H1 (cell line): Measurements from ENCODE around the gene ENOX2. TPM values are rescaled to one million over a fixed set of nuclear protein-coding genes. Genes with fewer than 3 reads are reported as not detected.

Experiments
- CTCF ChIA-PET: fragments of 300-600 bp; sonication (Branson Sonifier 250); formaldehyde crosslinking; loops from one replicate; lab custom pipeline; 2021; ENCODE audit not compliant: partially characterized antibody; lab: Charles Lee
- POLR2A ChIA-PET: fragments of 300-600 bp; sonication (Branson Sonifier 250); formaldehyde crosslinking; loops from one replicate; lab custom pipeline; 2021; ENCODE audit warnings: inconsistent platforms; ENCODE audit not compliant: partially characterized antibody; lab: Charles Lee
- DNase-seq, 2 experiments: peaks; one replicate each; pipeline versions ENCODE4 v3.0.0 to v3.0.0-alpha.2; 2010 to 2022; ENCODE audit warnings: low spot score in 2 of 2, low read depth in 1 of 2, mixed read lengths in 1 of 2
- FAIRE-seq: peaks from 2 replicates; lab custom pipeline; 2011; peaks lifted over from hg19 to GRCh38; lab: Jason Lieb, UNC
- H2AFZ ChIP-seq: 2 replicates; pipeline ENCODE4 v1.8.1; 2012; ENCODE audit warnings: low read length, inconsistent platforms
- H2AK5ac ChIP-seq: 2 replicates; pipeline ENCODE4 v1.6.1; 2013; ENCODE audit warnings: low read depth, low read length
- H2BK120ac ChIP-seq: replicated peaks from 2 replicates; pipeline ENCODE3; 2013; ENCODE audit warnings: low read depth, low read length, inconsistent platforms
- H2BK12ac ChIP-seq: 2 replicates; pipeline ENCODE4 v1.6.1; 2013; ENCODE audit warnings: low read depth, low read length
- H2BK15ac ChIP-seq: 2 replicates; pipeline ENCODE4 v1.6.1; 2013; ENCODE audit warnings: low read length
- H2BK20ac ChIP-seq: 2 replicates; pipeline ENCODE4 v1.6.1; 2013; ENCODE audit warnings: low read length
- H2BK5ac ChIP-seq: 2 replicates; pipeline ENCODE4 v1.6.1; 2013; ENCODE audit warnings: low read depth, low read length
- H3K14ac ChIP-seq: 2 replicates; pipeline ENCODE4 v1.6.1; 2013; ENCODE audit warnings: inconsistent platforms; ENCODE audit not compliant: insufficient read length
- H3K18ac ChIP-seq: 2 replicates; pipeline ENCODE4 v1.6.1; 2013; ENCODE audit warnings: low read length; ENCODE audit errors: extremely low read depth
- H3K23ac ChIP-seq: 2 replicates; pipeline ENCODE4 v1.6.1; 2013; ENCODE audit warnings: inconsistent platforms; ENCODE audit not compliant: insufficient read length
- H3K23me2 ChIP-seq: 2 replicates; pipeline ENCODE4 v1.6.1; 2013; ENCODE audit warnings: low read depth, low read length
- H3K27ac ChIP-seq: 2 replicates; pipeline ENCODE4 v1.6.1; 2011; ENCODE audit warnings: low read depth, low read length, inconsistent platforms
- H3K27me3 ChIP-seq, 4 experiments: replicated peaks in 1 of 4; 1 replicate in 1 of 4; 2 replicates in 3 of 4; pipeline versions ENCODE4 v1.6.1 to v1.8.1; 2011 to 2013; ENCODE audit warnings: low read length in 3 of 4, mild to moderate bottlenecking in 3 of 4, inconsistent platforms in 2 of 4, mixed read lengths in 2 of 4, moderate library complexity in 1 of 4; ENCODE audit not compliant: control insufficient read depth in 3 of 4, insufficient read depth in 3 of 4; ENCODE audit errors: extremely low read depth in 1 of 4
- H3K36me3 ChIP-seq, 4 experiments: 2 replicates each; pipeline versions ENCODE4 v1.6.1 to v1.8.1; 2011 to 2013; ENCODE audit warnings: mild to moderate bottlenecking in 4 of 4, low read length in 3 of 4, moderate library complexity in 2 of 4, control low read depth in 1 of 4, inconsistent platforms in 1 of 4; ENCODE audit not compliant: insufficient read depth in 4 of 4, control insufficient read depth in 2 of 4
- H3K4ac ChIP-seq: replicated peaks from 2 replicates; pipeline ENCODE3; 2013; ENCODE audit warnings: low read length, low read depth, mixed read lengths, inconsistent platforms; ENCODE audit not compliant: insufficient read length
- H3K4me1 ChIP-seq, 4 experiments: replicated peaks in 1 of 4; 1 replicate in 1 of 4; 2 replicates in 3 of 4; pipeline versions ENCODE4 v1.6.1 to v1.8.1; 2011 to 2013; ENCODE audit warnings: low read length in 3 of 4, inconsistent platforms in 2 of 4, mixed read lengths in 1 of 4; ENCODE audit not compliant: insufficient read depth in 4 of 4, control insufficient read depth in 3 of 4
- H3K4me2 ChIP-seq, 2 experiments: 2 replicates each; pipeline versions ENCODE4 v1.6.1 to v1.8.1; 2011 to 2013; ENCODE audit warnings: low read depth in 2 of 2, low read length in 2 of 2, control low read depth in 1 of 2, inconsistent platforms in 1 of 2, mild to moderate bottlenecking in 1 of 2; ENCODE audit not compliant: insufficient read depth in 1 of 2
- H3K4me3 ChIP-seq, 4 experiments: fragments of 200-600, 300-600 bp in 1 of 4; sonication (generic), shearing (Covaris generic), sonication (Bioruptor Twin) in 1 of 4; 2 replicates each; pipeline versions ENCODE4 v1.5.1 to v1.8.1; 2011 to 2016; ENCODE audit warnings: low read length in 4 of 4, low read depth in 3 of 4, control low read depth in 2 of 4, inconsistent platforms in 2 of 4, mild to moderate bottlenecking in 2 of 4, mixed read lengths in 1 of 4, moderate library complexity in 1 of 4; ENCODE audit not compliant: insufficient read depth in 2 of 4; ENCODE audit errors: extremely low read depth in 1 of 4
- H3K56ac ChIP-seq: replicated peaks from 2 replicates; pipeline ENCODE3; 2013; ENCODE audit warnings: low read depth, mild to moderate bottlenecking, mixed read lengths, low read length, inconsistent platforms; ENCODE audit not compliant: insufficient read length
- H3K79me1 ChIP-seq: 2 replicates; pipeline ENCODE4 v1.6.1; 2013; ENCODE audit warnings: low read depth, low read length, control low read depth
- H3K79me2 ChIP-seq, 2 experiments: 2 replicates each; pipeline versions ENCODE4 v1.6.1 to v1.8.1; 2012 to 2013; ENCODE audit warnings: low read length in 2 of 2, mild to moderate bottlenecking in 2 of 2, inconsistent platforms in 1 of 2; ENCODE audit not compliant: insufficient read depth in 2 of 2, control insufficient read depth in 1 of 2
- H3K9ac ChIP-seq, 4 experiments: replicated peaks in 1 of 4; 1 replicate in 1 of 4; 2 replicates in 3 of 4; pipeline versions ENCODE4 v1.6.1 to v1.8.1; 2011 to 2013; ENCODE audit warnings: low read depth in 3 of 4, low read length in 3 of 4, control low read depth in 2 of 4, mild to moderate bottlenecking in 2 of 4, moderate library complexity in 2 of 4, inconsistent platforms in 1 of 4; ENCODE audit errors: extremely low read depth in 1 of 4
- H3K9me3 ChIP-seq, 2 experiments: 2 replicates each; pipeline versions ENCODE4 v1.6.1 to v1.8.1; 2012 to 2013; ENCODE audit warnings: mild to moderate bottlenecking in 2 of 2, moderate library complexity in 2 of 2, control low read depth in 1 of 2, inconsistent platforms in 1 of 2, low read depth in 1 of 2, low read length in 1 of 2, mixed read lengths in 1 of 2; ENCODE audit not compliant: insufficient read depth in 2 of 2
- H4K20me1 ChIP-seq, 2 experiments: replicated peaks in 1 of 2; 2 replicates each; pipeline versions ENCODE3 to v1.8.1; 2011 to 2013; ENCODE audit warnings: inconsistent platforms in 2 of 2, low read length in 2 of 2, mild to moderate bottlenecking in 1 of 2; ENCODE audit not compliant: insufficient read depth in 2 of 2, control insufficient read depth in 1 of 2
- H4K5ac ChIP-seq: 2 replicates; pipeline ENCODE4 v1.6.1; 2013; ENCODE audit warnings: low read length, low read depth, mixed read lengths, inconsistent platforms; ENCODE audit not compliant: insufficient read length
- H4K8ac ChIP-seq: 2 replicates; pipeline ENCODE4 v1.8.0; 2013; ENCODE audit warnings: mild to moderate bottlenecking, moderate library complexity, low read length, inconsistent platforms; ENCODE audit not compliant: insufficient read depth; ENCODE audit errors: extremely low read depth
- H4K91ac ChIP-seq: replicated peaks from 2 replicates; pipeline ENCODE3; 2013; ENCODE audit warnings: low read length, mixed read lengths, inconsistent platforms; ENCODE audit not compliant: insufficient read length
- CEBPB ChIP-seq: IDR thresholded peaks from 2 replicates; pipeline ENCODE4 v1.6.1; 2012; ENCODE audit warnings: low read depth, low read length
- EP300 ChIP-seq, 2 experiments: IDR thresholded peaks; 1 replicate in 1 of 2; 2 replicates in 1 of 2; pipeline ENCODE4 v1.6.1; 2011 to 2012; ENCODE audit warnings: low read depth in 2 of 2, low read length in 2 of 2, mild to moderate bottlenecking in 2 of 2, borderline replicate concordance in 1 of 2, inconsistent platforms in 1 of 2, moderate library complexity in 1 of 2
- FOSL1 ChIP-seq: IDR thresholded peaks from 2 replicates; pipeline ENCODE4 v1.6.1; 2011; ENCODE audit warnings: mild to moderate bottlenecking, low read depth, low read length, moderate library complexity; ENCODE audit not compliant: insufficient read depth
- JUND ChIP-seq: IDR thresholded peaks from 2 replicates; pipeline ENCODE4 v1.6.1; 2011; ENCODE audit warnings: mild to moderate bottlenecking, improper control_type of control experiment, low read length
- SAP30 ChIP-seq: fragments of 300-600 bp; sonication (generic); IDR thresholded peaks from 2 replicates; pipeline ENCODE4 v1.7.1; 2012; ENCODE audit warnings: low read length, moderate library complexity, mild to moderate bottlenecking, inconsistent platforms; ENCODE audit not compliant: insufficient read depth, insufficient replicate concordance
- SIN3A ChIP-seq, 2 experiments: IDR thresholded peaks in 1 of 2; conservative IDR thresholded peaks in 1 of 2; 2 replicates each; pipeline ENCODE4 v1.6.1; 2011 to 2012; ENCODE audit warnings: low read length in 2 of 2, improper control_type of control experiment in 1 of 2, low read depth in 1 of 2, mild to moderate bottlenecking in 1 of 2
- SUZ12 ChIP-seq: fragments of 200-600 bp; sonication (generic); IDR thresholded peaks from 2 replicates; pipeline ENCODE4 v1.6.1; 2012; ENCODE audit warnings: mild to moderate bottlenecking, inconsistent platforms, low read length, moderate library complexity, mixed read lengths
- WGBS, 2 experiments: shearing (Covaris generic) in 1 of 2; methylation state at CpG; one replicate each; pipeline versions ENCODE4 v1.1.6 to v1.1.7; 2013 to 2015; ENCODE audit warnings: low lambda C conversion rate in 2 of 2, mixed read lengths in 2 of 2, inconsistent platforms in 1 of 2, low coverage in 1 of 2, missing lambda C conversion rate in 1 of 2; ENCODE audit not compliant: insufficient replicate concordance in 2 of 2, insufficient coverage in 1 of 2, insufficient read length in 1 of 2; ENCODE audit errors: extremely low coverage in 1 of 2, missing lambda C conversion rate in 1 of 2; 5-methylcytosine and 5-hydroxymethylcytosine counted together
- polyA plus RNA-seq, 7 experiments: library from polyadenylated mRNA; depleted of rRNA in 3 of 7; stranded (reverse) in 5 of 7; unstranded in 2 of 7; fragments of >200 nt in 5 of 7; fragments of 200-250 nt in 2 of 7; gene quantifications; 1 replicate in 5 of 7; 2 replicates in 1 of 7; 4 replicates in 1 of 7; pipeline versions ENCODE4 v1.2.1 to v1.2.3, GENCODE V29; 2011 to 2013; ENCODE audit warnings: missing spikeins in 2 of 7, mixed read lengths in 2 of 7
- total RNA-seq: library from RNA; stranded (reverse); fragmentation: NEBNext Ultra II Directional; extraction: Animal tissue kit (Norgen Biotek cat#: 25700); gene quantifications from 2 replicates; pipeline ENCODE4 v1.2.1, GENCODE V29; 2021

The ENOX2 gene
- total and polyA plus RNA-seq, 2 of the 8 experiments (the other 6 are each of a cell fraction or from before 2014, with no cell fraction given) = 4.5 to 12.3 TPM

GRCh38 chrX:130746709-130747342 lies 156.2 kb downstream of the ENOX2 start:
- no peak overlapping the region for H2BK20ac ChIP-seq
- H2AFZ ChIP-seq = no peak overlapping the region
- no peak overlapping the region for H2BK120ac ChIP-seq
- no peak overlapping the region for H3K27ac ChIP-seq
- no peak overlapping the region for H2AK5ac ChIP-seq
- no peak overlapping the region for H3K4ac ChIP-seq
- no peak overlapping the region for H3K9ac ChIP-seq
- no peak overlapping the region for H3K23ac ChIP-seq
- DNase-seq (no peak), FAIRE-seq (no peak)
- H4K20me1 ChIP-seq = no peaks in the 10 kb centered on the region
- ChIA-PET POLR2A (no interaction called here), CTCF (interaction anchor here (1.5 kb wide), 2 partner anchors 12 to 172 kb away, joined by 3 to 4 read pairs; no protein-coding TSS in a partner anchor)
- H3K56ac ChIP-seq = no peak overlapping the region
- H3K36me3 ChIP-seq = no peaks in the 10 kb centered on the region
- no peak overlapping the region for H4K8ac ChIP-seq
- H3K4me3 ChIP-seq = no peak overlapping the region
- 95% methylated on average over 2 of the region's 2 CpGs; no CpG with 5 or more reads in 1 of the 2 experiments for WGBS, 2 experiments
- H3K79me2 ChIP-seq = no peaks in the 10 kb centered on the region
- no peak overlapping the region for H3K14ac ChIP-seq
- H3K23me2 ChIP-seq = no peaks in the 10 kb centered on the region
- H2BK12ac ChIP-seq = no peak overlapping the region
- H3K18ac ChIP-seq = no peak overlapping the region
- H2BK15ac ChIP-seq = no peak overlapping the region
- no peaks in the 10 kb centered on the region for H3K27me3 ChIP-seq
- no peaks in the 10 kb centered on the region for H3K4me1 ChIP-seq
- no peak overlapping the region for H3K4me2 ChIP-seq
- H2BK5ac ChIP-seq = no peak overlapping the region
- no peaks in the 10 kb centered on the region for H3K9me3 ChIP-seq
- no peak overlapping the region for H4K91ac ChIP-seq
- H4K5ac ChIP-seq = no peak overlapping the region
- no peaks in the 10 kb centered on the region for H3K79me1 ChIP-seq
- no peak for TF ChIP-seq CEBPB
- TF ChIP-seq SUZ12 = no peak
- no peak for TF ChIP-seq SIN3A (conservative IDR thresholded peaks at IDR 0.05 in 1 of 2, IDR thresholded peaks at IDR 0.05 in 1 of 2; ENCODE audit: low read depth in 1 of 2, low read length in 2 of 2)
- TF ChIP-seq EP300 (IDR thresholded peaks at IDR 0.05; ENCODE audit: borderline replicate concordance in 1 of 2, low read depth in 2 of 2, low read length in 2 of 2) = no peak
- TF ChIP-seq FOSL1 = no peak
- TF ChIP-seq JUND = no peak
- TF ChIP-seq SAP30 = no peak
